Measurements from ENCODE around the gene OPTC.

GRCh38 chr1:203503836-203504235 is 9.9 kb downstream of the OPTC start:
- TF ChIP-seq BACH2 (CRISPR knock-in tag; IDR thresholded peaks at IDR 0.05; ENCODE audit: borderline replicate concordance) (no peak), ZFP30 (CRISPR knock-in tag; IDR thresholded peaks at IDR 0.05) (no peak), SNAI2 (CRISPR knock-in tag; IDR thresholded peaks at IDR 0.05) (no peak), ARNTL (CRISPR knock-in tag; IDR thresholded peaks at IDR 0.05; ENCODE audit: borderline replicate concordance, low read depth) (no peak), PATZ1 (CRISPR knock-in tag; IDR thresholded peaks at IDR 0.05; ENCODE audit: borderline replicate concordance) (no peak), ISL1 (CRISPR knock-in tag; IDR thresholded peaks at IDR 0.05) (no peak), RARB (CRISPR knock-in tag; IDR thresholded peaks at IDR 0.05) (no peak), ZNF70 (CRISPR knock-in tag; IDR thresholded peaks at IDR 0.05) (no peak)

Data from SK-N-SH treated with all-trans-retinoic acid at 6 μM for 48 hours (cell line).